AG09309 (cell line): ENCODE results near the gene TMEM184A.

Experiments used
- DNase-seq: peaks from one replicate; pipeline ENCODE4 v3.0.0-alpha.2; 2010; ENCODE audit warnings: low read depth
- H3K4me3 ChIP-seq: 2 replicates; pipeline ENCODE4 v1.5.1; 2011; ENCODE audit warnings: mild to moderate bottlenecking, low read depth, low read length, moderate library complexity; ENCODE audit not compliant: control insufficient read depth
- CTCF ChIP-seq: IDR thresholded peaks from 2 replicates; pipeline ENCODE4 v1.5.1; 2011; ENCODE audit warnings: mild to moderate bottlenecking, low read depth, low read length, inconsistent platforms; ENCODE audit not compliant: insufficient read depth, control insufficient read depth; ENCODE audit errors: missing control alignments

TMEM184A gene

GRCh38 chr7:1590476-1590875, 34.5 kb upstream of the TMEM184A start:
- TF ChIP-seq CTCF, result no peak
- DNase-seq, result no peak
- H3K4me3 ChIP-seq, result no peak overlapping the region

- H3K4me3 ChIP-seq, result no peak overlapping the region
- TF ChIP-seq CTCF, result no peak
- DNase-seq, result no peak
Observed at GRCh38 chr7:1588978-1589377, 33.0 kb upstream of the TMEM184A start.

GRCh38 chr7:1587738-1588137, 31.7 kb upstream of the TMEM184A start:
- no peak overlapping the region for H3K4me3 ChIP-seq
- DNase-seq, result no peak
- no peak for TF ChIP-seq CTCF

- TF ChIP-seq CTCF, result no peak
- DNase-seq, result no peak
- no peak overlapping the region for H3K4me3 ChIP-seq
Observed at GRCh38 chr7:1586827-1587705, 31.1 kb upstream of the TMEM184A start.

GRCh38 chr7:1586126-1586826, 30.3 kb upstream of the TMEM184A start:
- H3K4me3 ChIP-seq, result no peak overlapping the region

More at GRCh38 chr7:1586126-1586826, 30.3 kb upstream of the TMEM184A start:
- no peak for DNase-seq
- no peak for TF ChIP-seq CTCF
